WTC11 (cell line): ENCODE data around the gene SLC25A28.

ENCODE experiments used
- ETV6 ChIP-seq: sonication (generic); formaldehyde crosslinking; IDR thresholded peaks from 2 replicates; pipeline ENCODE4 v1.8.1; 2022; ENCODE audit warnings: mild to moderate bottlenecking, missing genetic modification reagents
- GABPB1 ChIP-seq: sonication (generic); formaldehyde crosslinking; IDR thresholded peaks from 2 replicates; pipeline ENCODE4 v1.8.1; 2023; ENCODE audit warnings: mild to moderate bottlenecking, missing genetic modification reagents
- JUN ChIP-seq: sonication (generic); formaldehyde crosslinking; IDR thresholded peaks from 2 replicates; pipeline ENCODE4 v1.8.0; 2023; ENCODE audit warnings: mild to moderate bottlenecking, missing genetic modification reagents
- SMAD3 ChIP-seq: sonication (generic); formaldehyde crosslinking; IDR thresholded peaks from 2 replicates; pipeline ENCODE4 v1.8.0; 2022; ENCODE audit warnings: missing genetic modification reagents, mild to moderate bottlenecking, borderline replicate concordance
- SP1 ChIP-seq: sonication (generic); formaldehyde crosslinking; conservative IDR thresholded peaks from 2 replicates; pipeline ENCODE4 v1.8.1; 2022; ENCODE audit warnings: missing genetic modification reagents
- TCF7 ChIP-seq: sonication (generic); formaldehyde crosslinking; IDR thresholded peaks from 2 replicates; pipeline ENCODE4 v1.8.0; 2022; ENCODE audit warnings: mild to moderate bottlenecking, low read depth, missing genetic modification reagents, moderate library complexity
- TEAD4 ChIP-seq: sonication (generic); formaldehyde crosslinking; IDR thresholded peaks from 2 replicates; pipeline ENCODE4 v1.8.0; 2022; ENCODE audit warnings: mild to moderate bottlenecking, missing genetic modification reagents
- USF1 ChIP-seq: sonication (generic); formaldehyde crosslinking; IDR thresholded peaks from 2 replicates; pipeline ENCODE4 v1.8.0; 2022; ENCODE audit warnings: mild to moderate bottlenecking, missing genetic modification reagents
- ZBTB43 ChIP-seq: sonication (generic); formaldehyde crosslinking; IDR thresholded peaks from 2 replicates; pipeline ENCODE4 v1.8.1; 2023; ENCODE audit warnings: mild to moderate bottlenecking, missing genetic modification reagents
- ZNF138 ChIP-seq: sonication (generic); formaldehyde crosslinking; conservative IDR thresholded peaks from 2 replicates; pipeline ENCODE4 v1.8.1; 2022; ENCODE audit warnings: mild to moderate bottlenecking, moderate library complexity, missing genetic modification reagents
- ZNF232 ChIP-seq: sonication (generic); formaldehyde crosslinking; IDR thresholded peaks from 2 replicates; pipeline ENCODE4 v1.8.0; 2022; ENCODE audit warnings: mild to moderate bottlenecking, missing genetic modification reagents
- TF ChIP-seq, protein P1 (sequence below): sonication (generic); formaldehyde crosslinking; IDR thresholded peaks from 2 replicates; pipeline ENCODE4 v1.8.1; 2022; ENCODE audit warnings: low read depth, missing genetic modification reagents, borderline replicate concordance
- TF ChIP-seq, protein P2 (sequence below): fragments of 200-600 bp; IDR thresholded peaks from 2 replicates; pipeline ENCODE4 v1.8.0; 2022; ENCODE audit warnings: antibody characterized with exemption

GRCh38 chr10:99630991-99631390, 10.8 kb upstream of the SLC25A28 start:
- TF ChIP-seq USF1 (CRISPR knock-in tag) (no peak), ZBTB43 (CRISPR knock-in tag) (no peak), TEAD4 (CRISPR knock-in tag) (no peak), ZNF232 (CRISPR knock-in tag) (no peak), ETV6 (CRISPR knock-in tag) (no peak), SMAD3 (no peak), JUN (no peak), ZNF138 (no peak), GABPB1 (CRISPR knock-in tag) (no peak), TCF7 (CRISPR knock-in tag) (no peak), SP1 (CRISPR knock-in tag) (no peak)
- TF ChIP-seq, protein P1, sequence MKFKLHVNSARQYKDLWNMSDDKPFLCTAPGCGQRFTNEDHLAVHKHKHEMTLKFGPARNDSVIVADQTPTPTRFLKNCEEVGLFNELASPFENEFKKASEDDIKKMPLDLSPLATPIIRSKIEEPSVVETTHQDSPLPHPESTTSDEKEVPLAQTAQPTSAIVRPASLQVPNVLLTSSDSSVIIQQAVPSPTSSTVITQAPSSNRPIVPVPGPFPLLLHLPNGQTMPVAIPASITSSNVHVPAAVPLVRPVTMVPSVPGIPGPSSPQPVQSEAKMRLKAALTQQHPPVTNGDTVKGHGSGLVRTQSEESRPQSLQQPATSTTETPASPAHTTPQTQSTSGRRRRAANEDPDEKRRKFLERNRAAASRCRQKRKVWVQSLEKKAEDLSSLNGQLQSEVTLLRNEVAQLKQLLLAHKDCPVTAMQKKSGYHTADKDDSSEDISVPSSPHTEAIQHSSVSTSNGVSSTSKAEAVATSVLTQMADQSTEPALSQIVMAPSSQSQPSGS (CRISPR knock-in tag), result no peak
- TF ChIP-seq, protein P2, sequence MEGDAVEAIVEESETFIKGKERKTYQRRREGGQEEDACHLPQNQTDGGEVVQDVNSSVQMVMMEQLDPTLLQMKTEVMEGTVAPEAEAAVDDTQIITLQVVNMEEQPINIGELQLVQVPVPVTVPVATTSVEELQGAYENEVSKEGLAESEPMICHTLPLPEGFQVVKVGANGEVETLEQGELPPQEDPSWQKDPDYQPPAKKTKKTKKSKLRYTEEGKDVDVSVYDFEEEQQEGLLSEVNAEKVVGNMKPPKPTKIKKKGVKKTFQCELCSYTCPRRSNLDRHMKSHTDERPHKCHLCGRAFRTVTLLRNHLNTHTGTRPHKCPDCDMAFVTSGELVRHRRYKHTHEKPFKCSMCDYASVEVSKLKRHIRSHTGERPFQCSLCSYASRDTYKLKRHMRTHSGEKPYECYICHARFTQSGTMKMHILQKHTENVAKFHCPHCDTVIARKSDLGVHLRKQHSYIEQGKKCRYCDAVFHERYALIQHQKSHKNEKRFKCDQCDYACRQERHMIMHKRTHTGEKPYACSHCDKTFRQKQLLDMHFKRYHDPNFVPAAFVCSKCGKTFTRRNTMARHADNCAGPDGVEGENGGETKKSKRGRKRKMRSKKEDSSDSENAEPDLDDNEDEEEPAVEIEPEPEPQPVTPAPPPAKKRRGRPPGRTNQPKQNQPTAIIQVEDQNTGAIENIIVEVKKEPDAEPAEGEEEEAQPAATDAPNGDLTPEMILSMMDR, result no peak
